ENCODE data around the gene IGF2R.
"Not testable (repeated sequence)": the region's sequence is repeated elsewhere in the genome, so short reads cannot be mapped to it uniquely, and the experiment has no call there.

Gene IGF2R

GRCh38 chr6:159952289-159953005 is 16.4 kb upstream of the IGF2R start:
- no peak for DNase-seq

- DNase-seq, result no peak
Observed at GRCh38 chr6:159953091-159953601, 15.7 kb upstream of the IGF2R start.

GRCh38 chr6:159955945-159956361 is 12.9 kb upstream of the IGF2R start:
- DNase-seq, result no peak

- DNase-seq, result no peak
Observed at GRCh38 chr6:159957071-159957673, 11.7 kb upstream of the IGF2R start.

GRCh38 chr6:159959165-159959975 is 9.5 kb upstream of the IGF2R start:
- no peak for DNase-seq

- DNase-seq, result no peak
Observed at GRCh38 chr6:159959976-159960384, 8.9 kb upstream of the IGF2R start.

- no peak for DNase-seq
Observed at GRCh38 chr6:159960485-159960884, 8.4 kb upstream of the IGF2R start.

- no peak for DNase-seq
Observed at GRCh38 chr6:159961528-159961927, 7.4 kb upstream of the IGF2R start.

- no peak for DNase-seq
Observed at GRCh38 chr6:159963111-159963510, 5.8 kb upstream of the IGF2R start.

- DNase-seq, result no peak
Observed at GRCh38 chr6:159964046-159964445, 4.8 kb upstream of the IGF2R start.

- DNase-seq, result no peak
Observed at GRCh38 chr6:159966339-159966738, 2.5 kb upstream of the IGF2R start.

- no peak for DNase-seq
Observed at GRCh38 chr6:159966981-159967380, 1.9 kb upstream of the IGF2R start.

- not testable (repeated sequence) for DNase-seq
Observed at GRCh38 chr6:159967621-159968020, 1.3 kb upstream of the IGF2R start.

- DNase-seq, result no peak
Observed at GRCh38 chr6:159969204-159969912, 476 bp downstream of the IGF2R start.

GRCh38 chr6:159969921-159970320 is 1.0 kb downstream of the IGF2R start:
- DNase-seq, result peak; percentile 41 to 69

- no peak for DNase-seq
Observed at GRCh38 chr6:159970659-159971063, 1.8 kb downstream of the IGF2R start.

GRCh38 chr6:159971341-159972178 is 2.7 kb downstream of the IGF2R start:
- no peak for DNase-seq

- no peak for DNase-seq
Observed at GRCh38 chr6:159972506-159973268, 3.8 kb downstream of the IGF2R start.

- DNase-seq, result no peak
Observed at GRCh38 chr6:159973406-159973805, 4.5 kb downstream of the IGF2R start.

- DNase-seq, result peak; percentile 54 to 60
Observed at GRCh38 chr6:159973951-159974350, 5.1 kb downstream of the IGF2R start.

GRCh38 chr6:159974932-159975331 is 6.0 kb downstream of the IGF2R start:
- DNase-seq, result no peak

Measured in SHP77 (cell line).